Choroid plexus epithelial cell (primary cell): ENCODE data around the gene ANAPC16.
A peak's percentile ranks its signal among the peaks of the same experiment; 100 is the strongest.
"Not testable (repeated sequence)": the region's sequence is repeated elsewhere in the genome, so short reads cannot be mapped to it uniquely, and the experiment has no call there.

Experiments
- DNase-seq: peaks from one replicate; pipeline ENCODE4 v3.0.0-alpha.2; 2010; ENCODE audit warnings: low read depth
- H3K4me3 ChIP-seq: 2 replicates; pipeline ENCODE4 v1.5.1; 2011; ENCODE audit warnings: low read depth, mild to moderate bottlenecking, control low read depth, low read length, moderate library complexity
- CTCF ChIP-seq: conservative IDR thresholded peaks from 2 replicates; pipeline ENCODE4 v1.5.1; 2011; ENCODE audit warnings: low read depth, mild to moderate bottlenecking, control low read depth, inconsistent platforms, low read length, moderate library complexity

ANAPC16 gene

DNA sequence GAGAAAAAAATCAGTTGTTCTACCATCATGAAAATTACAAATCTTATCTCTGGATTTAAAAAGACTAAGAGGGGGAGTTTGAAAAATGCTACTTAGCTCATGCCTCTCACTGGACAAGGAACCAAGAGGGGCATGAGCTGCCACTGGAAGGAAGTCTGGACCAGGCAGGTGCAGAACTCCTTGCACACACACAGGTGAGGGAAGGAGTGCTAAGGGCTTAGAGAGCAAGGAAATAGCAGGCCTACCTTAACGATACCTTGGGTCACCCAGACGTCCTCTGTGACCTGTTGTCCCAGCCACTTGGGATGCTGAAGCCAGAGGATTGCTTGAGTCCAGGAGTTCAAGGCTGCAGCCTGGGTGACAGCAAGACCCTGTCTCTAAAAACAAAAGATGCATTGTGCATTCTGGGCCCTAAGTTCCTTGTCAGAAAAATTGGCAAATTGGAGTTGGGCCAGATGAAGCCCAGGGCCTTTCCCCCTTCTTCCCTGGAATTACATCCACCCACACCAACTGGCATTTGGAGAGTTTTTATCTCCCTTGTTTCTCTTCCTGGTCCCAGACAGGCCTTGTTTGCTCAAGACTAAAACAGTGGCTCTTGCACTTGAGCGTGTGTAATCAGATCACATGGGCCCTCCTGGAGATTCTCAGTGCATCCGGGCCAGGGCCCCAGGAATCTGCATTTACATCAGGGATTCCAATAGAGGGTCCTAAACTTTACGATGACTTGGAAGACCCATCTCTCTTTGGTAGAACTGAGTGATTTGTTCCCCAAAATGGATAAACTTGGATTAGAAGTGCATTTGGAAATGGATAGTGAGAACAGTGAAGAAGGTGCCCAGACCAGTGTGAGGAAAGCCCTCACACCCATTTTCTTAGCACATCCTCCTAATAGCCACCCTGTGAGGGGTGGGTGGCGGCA lies 60.9 kb downstream of the ANAPC16 start:
- DNase-seq = peak; percentile 94
- TF ChIP-seq CTCF = no peak
- peak overlapping the region; percentile 77 for H3K4me3 ChIP-seq

- H3K4me3 ChIP-seq = peak overlapping the region; percentile 77
- no peak for TF ChIP-seq CTCF
- peak; percentile 86 for DNase-seq
Observed at GRCh38 chr10:72277340-72277995, 61.7 kb downstream of the ANAPC16 start.

- no peak for TF ChIP-seq CTCF
- peak; percentile 50 for DNase-seq
- H3K4me3 ChIP-seq = no peak overlapping the region
Observed at GRCh38 chr10:72277996-72278667, 62.3 kb downstream of the ANAPC16 start.

DNA sequence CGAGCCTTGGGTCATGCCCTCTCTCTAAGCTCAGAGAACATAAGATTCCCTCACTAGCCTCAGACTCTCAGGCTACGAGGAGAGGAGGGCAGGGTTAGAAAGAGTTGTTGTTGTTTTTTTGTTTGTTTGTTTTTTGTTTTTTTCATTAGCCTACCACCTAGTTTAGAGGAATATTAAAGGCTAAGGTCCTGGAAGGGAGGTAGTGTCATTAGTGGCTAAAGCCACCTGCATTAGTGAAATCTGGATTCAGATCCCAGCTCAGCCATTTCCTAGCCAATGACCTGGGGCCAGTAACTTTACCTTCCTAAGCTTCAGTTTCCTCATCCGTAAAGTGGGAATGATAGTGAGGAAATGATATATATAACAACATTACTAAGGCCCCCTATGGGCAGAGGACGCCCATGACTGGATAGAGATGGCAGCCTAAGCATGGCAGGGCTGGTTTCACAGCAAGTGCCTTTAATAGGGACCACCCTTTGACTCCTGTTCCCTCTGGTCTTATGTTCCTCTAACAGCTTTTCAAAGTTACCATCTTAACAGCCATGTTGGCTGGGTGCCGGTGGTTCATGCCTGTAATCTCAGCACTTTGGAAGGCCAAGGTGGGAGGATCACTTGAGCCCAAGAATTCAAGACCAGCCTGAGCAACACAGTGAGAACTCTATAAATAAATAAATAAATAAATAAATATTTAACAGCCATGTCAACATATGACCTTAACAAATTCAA lies 63.0 kb downstream of the ANAPC16 start:
- H3K4me3 ChIP-seq = no peak overlapping the region
- no peak for DNase-seq
- TF ChIP-seq CTCF = peak; percentile 28

GRCh38 chr10:72279587-72279986 lies 63.8 kb downstream of the ANAPC16 start:
- not testable (repeated sequence) for DNase-seq

DNA sequence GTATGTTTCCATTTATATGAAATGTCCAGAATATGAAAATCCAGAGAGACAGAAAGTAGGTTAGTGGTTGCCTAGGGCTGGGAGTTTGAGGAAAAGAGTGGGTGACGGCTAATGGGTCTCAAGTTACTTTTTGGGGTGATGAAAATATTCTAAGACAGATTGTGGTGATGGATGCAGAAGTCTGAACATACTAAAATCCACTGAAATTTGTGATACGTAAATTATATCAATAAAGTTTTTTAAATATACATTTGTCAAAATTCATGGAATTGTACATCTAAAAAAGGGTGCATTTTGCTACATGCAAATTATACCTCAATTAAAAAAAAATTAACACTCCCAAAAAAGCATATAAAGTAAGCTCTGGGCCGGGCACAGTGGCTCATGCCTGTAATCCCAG lies 67.3 kb downstream of the ANAPC16 start:
- H3K4me3 ChIP-seq = no peak overlapping the region
- DNase-seq = no peak
- TF ChIP-seq CTCF = no peak

More at GRCh38 chr10:72279587-72279986, 63.8 kb downstream of the ANAPC16 start:
- not testable (repeated sequence) for H3K4me3 ChIP-seq
